RWPE1 (cell line): Measurements from ENCODE around the gene NR4A2.

ENCODE experiments used
- CTCF ChIA-PET: fragments of 350-600 bp; sonication (Branson Sonifier 250); formaldehyde crosslinking; extraction: SDS; loops from one replicate; lab custom pipeline; 2021; lab: Yijun Ruan, JAX
- POLR2A ChIA-PET: fragments of 400-600 bp; formaldehyde crosslinking; extraction: SDS; loops from one replicate; lab custom pipeline; 2020; ENCODE audit warnings: antibody characterized with exemption; ENCODE audit not compliant: low non-redundant PET; lab: Yijun Ruan, JAX
- DNase-seq: peaks from one replicate; pipeline ENCODE4 v3.0.0; 2012; ENCODE audit warnings: low spot score
- H3K27ac ChIP-seq: fragments of 450-650 bp; 2 replicates; pipeline ENCODE4 v1.5.1; 2017
- CTCF ChIP-seq: fragments of 450-650 bp; conservative IDR thresholded peaks from 2 replicates; pipeline ENCODE4 v1.5.1; 2017; ENCODE audit warnings: low read depth, mild to moderate bottlenecking

NR4A2 gene

GRCh38 chr2:156332534-156333273, at the start of gene NR4A2:
Gene NR4A2 (minus strand): TSS chr2:156332721. CDS start chr2:156330186, 2,535 bp downstream.
- CTCF ChIA-PET: interaction anchor here (0.6 to 0.7 kb wide), 2 partner anchors 50 to 466 kb away, joined by 3 to 4 read pairs; no protein-coding TSS in a partner anchor
- peak; percentile 88 for DNase-seq
- H3K27ac ChIP-seq: peak within 1 kb of the TSS; percentile 97
- no peak for TF ChIP-seq CTCF
- POLR2A ChIA-PET: interaction anchor here (0.6 kb wide), 1 partner anchor 292 kb away, joined by 4 read pairs; no protein-coding TSS in a partner anchor

GRCh38 chr2:156380117-156380645, 47.7 kb upstream of the NR4A2 start:
- CTCF ChIA-PET: no interaction called here
- POLR2A ChIA-PET: no interaction called here
- H3K27ac ChIP-seq: no peak overlapping the region
- TF ChIP-seq CTCF: no peak
- DNase-seq: no peak

DNA sequence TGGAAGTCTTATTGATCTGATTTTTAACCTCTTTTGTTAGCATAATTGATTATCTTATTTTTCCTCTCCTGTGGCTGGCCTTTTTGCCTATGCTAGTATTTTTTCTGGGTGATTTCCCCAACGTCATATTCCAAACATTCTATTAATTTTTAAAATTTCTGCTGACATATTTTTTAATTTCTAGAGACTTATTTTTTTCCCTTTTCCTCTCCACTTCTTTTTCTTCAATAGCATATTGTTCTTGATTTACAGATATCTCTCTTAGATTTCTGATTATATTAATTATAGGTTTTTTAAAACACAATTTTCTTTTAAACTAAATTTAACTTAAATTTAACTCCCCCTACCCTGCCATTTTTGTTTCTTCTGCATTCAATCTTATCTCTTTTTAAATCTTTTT, 47.2 kb upstream of the NR4A2 start:
- ChIA-PET CTCF (no interaction called here), POLR2A (no interaction called here)
- TF ChIP-seq CTCF: no peak
- H3K27ac ChIP-seq: no peak overlapping the region
- DNase-seq: no peak

DNA sequence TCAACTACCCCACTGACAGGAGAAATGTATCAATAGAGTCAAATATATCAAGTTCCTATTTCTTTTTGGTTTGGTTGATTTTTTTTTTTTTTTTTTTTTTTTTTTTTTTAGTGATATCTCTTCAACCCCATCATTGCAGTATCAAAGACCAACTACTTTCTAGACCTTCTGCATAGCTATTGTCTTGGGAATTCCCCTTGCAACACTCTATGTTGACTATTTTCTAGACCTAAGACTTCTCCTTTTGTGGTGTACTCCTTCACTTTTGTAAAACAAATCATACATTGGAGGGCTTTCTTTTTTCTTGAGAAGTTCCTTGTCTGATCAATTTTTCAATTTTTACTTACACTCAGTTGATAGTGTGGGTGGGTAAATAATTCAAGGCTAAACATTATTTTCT, 46.5 kb upstream of the NR4A2 start:
- ChIA-PET POLR2A (no interaction called here), CTCF (interaction anchor here (0.7 kb wide), 1 partner anchor 815 kb away, joined by 3 read pairs; no protein-coding TSS in a partner anchor)
- no peak for DNase-seq

GRCh38 chr2:156366753-156367152, 34.2 kb upstream of the NR4A2 start:
- CTCF ChIA-PET: no interaction called here
- no peak overlapping the region for H3K27ac ChIP-seq
- TF ChIP-seq CTCF: no peak
- no peak for DNase-seq
- POLR2A ChIA-PET: no interaction called here

More for the DNA sequence above, 46.5 kb upstream of the NR4A2 start:
- TF ChIP-seq CTCF: no peak
- H3K27ac ChIP-seq: no peak overlapping the region

- CTCF ChIA-PET: no interaction called here
- POLR2A ChIA-PET: no interaction called here
- DNase-seq: no peak
- no peak for TF ChIP-seq CTCF
- H3K27ac ChIP-seq: no peak overlapping the region
Measured at GRCh38 chr2:156363141-156363540, 30.6 kb upstream of the NR4A2 start.
